ACC112 (cell line): ENCODE data around the gene BIRC3.

Experiments used
- H2AFZ ChIP-seq: fragments of 200-600 bp; sonication (generic); one replicate; pipeline ENCODE4 v1.6.0; 2017; ENCODE audit warnings: antibody characterized with exemption, low read length; ENCODE audit not compliant: unreplicated experiment
- H3K27ac ChIP-seq: fragments of 200-600 bp; sonication (generic); 2 replicates; pipeline ENCODE4 v1.5.1; 2014; ENCODE audit warnings: low read depth, mild to moderate bottlenecking, antibody characterized with exemption, low read length, moderate library complexity
- H3K27me3 ChIP-seq: fragments of 200-600 bp; sonication (generic); 2 replicates; pipeline ENCODE4 v1.6.1; 2014; ENCODE audit warnings: mild to moderate bottlenecking, antibody characterized with exemption, low read length, moderate library complexity, mixed read lengths; ENCODE audit not compliant: insufficient read depth
- H3K36me3 ChIP-seq: fragments of 200-600 bp; sonication (generic); 2 replicates; pipeline ENCODE4 v1.6.1; 2016; ENCODE audit warnings: mild to moderate bottlenecking, antibody characterized with exemption, low read length, moderate library complexity, mixed read lengths; ENCODE audit not compliant: insufficient read depth
- H3K4me1 ChIP-seq: fragments of 200-600 bp; sonication (generic); one replicate; pipeline ENCODE4 v1.6.1; 2016; ENCODE audit warnings: low read length, mixed read lengths; ENCODE audit not compliant: insufficient read depth, unreplicated experiment, control insufficient read depth
- H3K4me3 ChIP-seq: fragments of 200-600 bp; sonication (generic); 2 replicates; pipeline ENCODE4 v1.5.1; 2014; ENCODE audit warnings: mild to moderate bottlenecking, low read depth, low read length
- H3K79me2 ChIP-seq: fragments of 200-600 bp; sonication (generic); one replicate; pipeline ENCODE4 v1.6.0; 2016; ENCODE audit warnings: low read length; ENCODE audit not compliant: control insufficient read depth, unreplicated experiment, insufficient read depth

Gene BIRC3

GRCh38 chr11:102317099-102317767, at the start of gene BIRC3:
TSS of gene BIRC3 (plus strand) at chr11:102317484. CDS start at chr11:102324510, 7,026 bp downstream.
- Histone ChIP-seq H3K27ac (peak within 1 kb of the TSS; percentile 88), H3K27me3 (no peaks in the 10 kb centered on the region), H3K36me3 (no peaks in the 10 kb centered on the region), H3K4me1 (peaks cover 60% of the 10 kb centered on the region), H2AFZ (peak within 1 kb of the TSS; percentile 57), H3K4me3 (peak within 1 kb of the TSS; percentile 87), H3K79me2 (peaks cover 29% of the 10 kb centered on the region)

GRCh38 chr11:102267609-102268008, 49.7 kb upstream of the BIRC3 start:
- Histone ChIP-seq H3K27me3 (no peaks in the 10 kb centered on the region), H3K4me1 (peaks cover 28% of the 10 kb centered on the region), H3K4me3 (peak overlapping the region; percentile 74), H3K27ac (no peak overlapping the region), H3K79me2 (no peaks in the 10 kb centered on the region), H3K36me3 (no peaks in the 10 kb centered on the region), H2AFZ (peak overlapping the region; percentile 83)

GRCh38 chr11:102268083-102268984, 49.0 kb upstream of the BIRC3 start:
- Histone ChIP-seq H3K27ac (no peak overlapping the region), H3K27me3 (no peaks in the 10 kb centered on the region), H3K36me3 (no peaks in the 10 kb centered on the region), H2AFZ (peak overlapping the region; percentile 83), H3K4me1 (peaks cover 28% of the 10 kb centered on the region), H3K4me3 (peak overlapping the region; percentile 74), H3K79me2 (no peaks in the 10 kb centered on the region)

GRCh38 chr11:102268985-102269470, 48.3 kb upstream of the BIRC3 start:
- H3K27me3 ChIP-seq = no peaks in the 10 kb centered on the region
- peak overlapping the region; percentile 74 for H3K4me3 ChIP-seq
- peaks cover 28% of the 10 kb centered on the region for H3K4me1 ChIP-seq
- no peaks in the 10 kb centered on the region for H3K36me3 ChIP-seq
- no peak overlapping the region for H3K27ac ChIP-seq
- peak overlapping the region; percentile 42 for H2AFZ ChIP-seq
- H3K79me2 ChIP-seq = no peaks in the 10 kb centered on the region

- Histone ChIP-seq H2AFZ (no peak overlapping the region), H3K79me2 (no peaks in the 10 kb centered on the region), H3K27ac (no peak overlapping the region), H3K4me1 (peaks cover 28% of the 10 kb centered on the region), H3K4me3 (no peak overlapping the region), H3K27me3 (no peaks in the 10 kb centered on the region), H3K36me3 (no peaks in the 10 kb centered on the region)
Observed at GRCh38 chr11:102269927-102270326, 47.4 kb upstream of the BIRC3 start.

GRCh38 chr11:102272047-102272824, 45.0 kb upstream of the BIRC3 start:
- no peak overlapping the region for H2AFZ ChIP-seq
- no peaks in the 10 kb centered on the region for H3K79me2 ChIP-seq
- H3K4me1 ChIP-seq = peaks cover 36% of the 10 kb centered on the region
- H3K27me3 ChIP-seq = no peaks in the 10 kb centered on the region
- no peak overlapping the region for H3K4me3 ChIP-seq
- no peak overlapping the region for H3K27ac ChIP-seq
- H3K36me3 ChIP-seq = no peaks in the 10 kb centered on the region

GRCh38 chr11:102274628-102275027, 42.7 kb upstream of the BIRC3 start:
- Histone ChIP-seq H3K27me3 (no peaks in the 10 kb centered on the region), H3K4me1 (peaks cover 25% of the 10 kb centered on the region), H3K36me3 (no peaks in the 10 kb centered on the region), H3K4me3 (no peak overlapping the region), H3K79me2 (no peaks in the 10 kb centered on the region), H2AFZ (no peak overlapping the region), H3K27ac (no peak overlapping the region)

- Histone ChIP-seq H3K27ac (no peak overlapping the region), H3K4me1 (peaks cover 21% of the 10 kb centered on the region), H2AFZ (no peak overlapping the region), H3K36me3 (no peaks in the 10 kb centered on the region), H3K79me2 (no peaks in the 10 kb centered on the region), H3K27me3 (no peaks in the 10 kb centered on the region), H3K4me3 (no peak overlapping the region)
Observed at GRCh38 chr11:102276362-102276761, 40.9 kb upstream of the BIRC3 start.

GRCh38 chr11:102276783-102277182, 40.5 kb upstream of the BIRC3 start:
- no peak overlapping the region for H2AFZ ChIP-seq
- no peaks in the 10 kb centered on the region for H3K79me2 ChIP-seq
- H3K27me3 ChIP-seq = no peaks in the 10 kb centered on the region
- H3K4me1 ChIP-seq = peaks cover 21% of the 10 kb centered on the region
- H3K36me3 ChIP-seq = no peaks in the 10 kb centered on the region
- no peak overlapping the region for H3K4me3 ChIP-seq
- no peak overlapping the region for H3K27ac ChIP-seq

- Histone ChIP-seq H3K4me3 (peak overlapping the region; percentile 69), H3K4me1 (peaks cover 34% of the 10 kb centered on the region), H3K27me3 (no peaks in the 10 kb centered on the region), H3K79me2 (no peaks in the 10 kb centered on the region), H3K36me3 (no peaks in the 10 kb centered on the region), H3K27ac (peak overlapping the region; percentile 67), H2AFZ (peak overlapping the region; percentile 66)
Observed at GRCh38 chr11:102279641-102280170, 37.6 kb upstream of the BIRC3 start.
